ENCODE results near the gene APBB2. TPM values are rescaled to one million over a fixed set of nuclear protein-coding genes. Genes with fewer than 3 reads are reported as not detected.

The APBB2 gene
- total and polyA plus RNA-seq, 7 experiments from 2014 or later = 0.42 to 1.5 (median 0.59) TPM; not detected in 2

DNA sequence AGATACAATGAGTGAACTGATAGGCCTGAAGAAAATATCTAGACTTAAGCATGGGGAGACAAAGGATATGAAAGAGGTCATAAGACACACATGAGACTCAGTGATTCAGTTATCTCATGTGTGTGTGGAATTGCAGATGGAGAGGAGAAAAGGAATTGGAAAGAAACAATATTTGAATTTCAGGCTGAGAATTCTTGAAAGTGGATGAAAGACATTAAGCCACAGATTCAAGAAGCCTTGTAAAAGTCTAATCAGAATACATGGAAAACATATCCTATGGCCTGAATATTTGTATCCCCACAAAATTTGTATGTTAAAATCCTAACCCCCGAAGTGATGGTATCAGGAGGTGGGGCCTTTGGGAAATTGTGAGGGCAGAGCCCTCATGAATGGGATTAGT, 436.3 kb downstream of the APBB2 start:
- DNase-seq (no peak), ATAC-seq (no peak)
- Histone ChIP-seq H3K36me3 (ENCODE audit: control insufficient read depth in 2 of 3, insufficient read depth in 3 of 3, low read length in 3 of 3) (no peaks in the 10 kb centered on the region), H3K27me3 (ENCODE audit: control insufficient read depth in 2 of 2, insufficient read depth in 2 of 2, low read length in 2 of 2) (no peaks in the 10 kb centered on the region), H3K27ac (ENCODE audit: low read depth, low read length) (no peak overlapping the region), H3K4me3 (ENCODE audit: low read length) (no peak overlapping the region), H3K4me1 (ENCODE audit: control insufficient read depth in 2 of 2, insufficient read depth in 2 of 2, low read length in 2 of 2) (no peaks in the 10 kb centered on the region), H3K9me3 (ENCODE audit: control insufficient read depth in 2 of 3, low read length in 3 of 3) (no peaks in the 10 kb centered on the region)
- Mint-ChIP-seq H3K27me3 (peaks cover 0 to 22% (median 17%) of the 10 kb centered on the region in 5 donors), H3K4me3 (no peak overlapping the region), H3K9me3 (peaks cover 0 to 13% (median 5%) of the 10 kb centered on the region in 11 donors), H3K27ac (no peak overlapping the region), H3K36me3 (peaks cover 0 to 7% (median 5%) of the 10 kb centered on the region in 5 donors), H3K4me1 (peaks cover 0 to 1% (median 0%) of the 10 kb centered on the region in 7 donors)
- ChIA-PET CTCF (no interaction called here), POLR2A (no interaction called here)
- intact Hi-C loops (cut with micrococcal nuclease) = no loop called here

DNA sequence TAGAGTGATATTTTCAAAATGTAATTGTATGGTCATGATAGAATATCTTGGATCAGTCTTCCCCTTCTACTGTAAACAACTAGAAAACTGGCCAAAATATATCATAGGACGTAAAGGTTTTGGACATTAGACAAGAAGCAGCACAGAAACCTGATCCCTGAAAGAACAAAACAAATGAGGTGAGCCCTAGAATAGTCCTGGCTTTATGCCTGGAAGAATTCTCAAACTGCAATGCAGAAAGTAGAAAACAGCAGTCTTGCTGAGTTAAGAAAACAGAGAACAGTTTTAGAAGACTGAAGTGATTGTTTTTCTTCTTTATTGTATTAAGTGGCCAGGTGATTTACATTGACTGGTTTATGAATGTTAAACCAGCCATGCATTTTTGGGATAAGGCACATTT, 445.1 kb downstream of the APBB2 start:
- Histone ChIP-seq H3K4me1 (ENCODE audit: control insufficient read depth in 2 of 2, insufficient read depth in 2 of 2, low read length in 2 of 2) (no peaks in the 10 kb centered on the region), H3K36me3 (ENCODE audit: control insufficient read depth in 2 of 3, insufficient read depth in 3 of 3, low read length in 3 of 3) (no peaks in the 10 kb centered on the region), H3K27me3 (ENCODE audit: control insufficient read depth in 2 of 2, insufficient read depth in 2 of 2, low read length in 2 of 2) (no peaks in the 10 kb centered on the region), H3K27ac (ENCODE audit: low read depth, low read length) (no peak overlapping the region), H3K4me3 (ENCODE audit: low read length) (no peak overlapping the region), H3K9me3 (ENCODE audit: control insufficient read depth in 2 of 3, low read length in 3 of 3) (no peaks in the 10 kb centered on the region)
- no peak for ATAC-seq
- POLR2A ChIA-PET = no interaction called here
- Mint-ChIP-seq H3K36me3 (peaks cover 0 to 4% (median 4%) of the 10 kb centered on the region in 5 donors), H3K27me3 (peaks cover 0 to 32% (median 5%) of the 10 kb centered on the region in 5 donors), H3K4me3 (no peak overlapping the region), H3K27ac (no peak overlapping the region), H3K9me3 (peaks cover 0 to 7% (median 0%) of the 10 kb centered on the region in 11 donors), H3K4me1 (peaks cover 0 to 6% (median 0%) of the 10 kb centered on the region in 7 donors)
- CTCF ChIA-PET = no interaction called here
- intact Hi-C loops (cut with micrococcal nuclease) = no loop called here
- no peak for DNase-seq

DNA sequence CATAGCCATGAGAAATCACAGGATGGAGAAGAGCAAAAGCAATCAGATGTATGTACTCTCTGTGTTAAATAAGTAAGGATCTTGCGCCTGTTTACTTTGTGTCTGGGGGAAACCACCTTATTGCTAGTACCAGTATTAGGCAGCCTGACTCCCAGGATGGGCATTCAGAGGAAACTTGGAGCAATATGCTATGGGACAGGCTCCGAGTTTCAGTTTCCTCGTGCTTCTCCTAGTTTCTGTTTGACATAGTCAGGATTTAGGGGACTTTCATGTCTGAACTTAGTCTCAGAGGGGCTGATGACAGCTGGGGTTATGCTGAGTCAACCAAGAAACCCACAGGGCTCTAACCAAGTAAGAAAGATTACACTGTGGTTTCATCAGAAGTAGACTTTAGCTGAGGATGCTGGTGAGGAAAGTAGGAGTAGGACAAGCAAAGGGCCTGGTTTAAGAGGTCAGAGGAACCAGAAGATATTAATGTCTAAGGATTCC, 451.1 kb downstream of the APBB2 start:
- ChIA-PET POLR2A (no interaction called here), CTCF (no interaction called here)
- ATAC-seq (peak; percentile 37), DNase-seq (peak in 1 of 9 donors; percentile 50)
- no peaks in the 10 kb centered on the region for H3K9me3 ChIP-seq (ENCODE audit: control insufficient read depth in 2 of 3, low read length in 3 of 3)
- no peaks in the 10 kb centered on the region for H3K4me1 ChIP-seq (ENCODE audit: control insufficient read depth in 2 of 2, insufficient read depth in 2 of 2, low read length in 2 of 2)
- peaks cover 0 to 7% (median 0%) of the 10 kb centered on the region in 11 donors for H3K9me3 Mint-ChIP-seq
- peak overlapping the region in 1 of 10 donors; percentile 39 for H3K4me3 Mint-ChIP-seq
- no peak overlapping the region for H3K4me3 ChIP-seq (ENCODE audit: low read length)
- H3K27me3 ChIP-seq (ENCODE audit: control insufficient read depth in 2 of 2, insufficient read depth in 2 of 2, low read length in 2 of 2) = no peaks in the 10 kb centered on the region
- H3K27ac ChIP-seq (ENCODE audit: low read depth, low read length) = no peak overlapping the region
- H3K27ac Mint-ChIP-seq = peak overlapping the region in 1 of 9 donors; percentile 40
- no peaks in the 10 kb centered on the region for H3K36me3 ChIP-seq (ENCODE audit: control insufficient read depth in 2 of 3, insufficient read depth in 3 of 3, low read length in 3 of 3)
- H3K4me1 Mint-ChIP-seq = peaks cover 0 to 18% (median 0%) of the 10 kb centered on the region in 7 donors
- intact Hi-C loops (cut with micrococcal nuclease) = no loop called here
- H3K27me3 Mint-ChIP-seq = peaks cover 0 to 7% (median 0%) of the 10 kb centered on the region in 5 donors
- peaks cover 0 to 4% (median 0%) of the 10 kb centered on the region in 5 donors for H3K36me3 Mint-ChIP-seq

Other genes with a start within 250 kb of the APBB2 start
- gene UCHL1, start 42.4 kb upstream of the APBB2 start, total RNA-seq = under 1 TPM in 1 of 5 experiments, not detected in 4; 0.27 TPM
- not detected for gene UCHL1, start 42.4 kb upstream of the APBB2 start, polyA plus RNA-seq

Data from naive thymus-derived CD4-positive, alpha-beta T cell (primary cell).